SK-N-MC (cell line): Measurements from ENCODE around the gene TUBE1.

Experiments used
- EZH2 ChIP-seq: fragments of 200-600 bp; sonication (generic); IDR thresholded peaks from one replicate; pipeline ENCODE4 v1.6.1; 2017; ENCODE audit warnings: antibody characterized with exemption
- FOXP2 ChIP-seq: optimal IDR thresholded peaks from 2 replicates; pipeline ENCODE3; 2011; ENCODE audit warnings: mild to moderate bottlenecking, moderate library complexity; ENCODE audit not compliant: insufficient read depth; ENCODE audit errors: extremely low read length, control extremely low read depth
- POLR2AphosphoS5 ChIP-seq: IDR thresholded peaks from 2 replicates; pipeline ENCODE4 v1.6.1; 2012; ENCODE audit warnings: mild to moderate bottlenecking, low read depth, low read length, borderline replicate concordance

DNA sequence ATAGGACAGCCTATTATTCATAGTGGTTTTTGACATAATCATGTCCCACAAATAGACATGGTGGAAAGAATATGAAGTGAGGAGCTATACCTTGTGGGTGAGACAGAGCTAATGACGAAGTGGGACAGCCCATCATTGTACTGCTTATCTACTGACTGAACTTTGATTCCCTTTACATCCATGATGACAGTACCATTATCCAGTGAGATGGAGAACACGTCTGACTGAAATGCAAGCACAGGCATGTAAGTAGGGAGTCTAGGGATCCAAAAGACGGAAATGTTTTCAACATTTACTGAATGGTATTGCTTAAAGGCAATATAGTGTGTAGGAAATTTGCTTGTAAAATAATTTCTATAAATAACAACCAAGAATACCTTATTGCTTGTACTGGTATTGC is 43.6 kb upstream of the TUBE1 start:
- TF ChIP-seq EZH2 (no peak), POLR2AphosphoS5 (no peak), FOXP2 (no peak)
